Amniotic stem cell (primary cell): ENCODE measurements around the gene THSD1.

ENCODE experiments used
- DNase-seq: peaks from one replicate; lab custom pipeline; 2025; lab: John Stamatoyannopoulos, UW

THSD1 gene

GRCh38 chr13:52405767-52406494, at the start of gene THSD1:
Gene THSD1, minus strand, starts transcription at chr13:52406172. Its CDS starts 3,572 bp downstream, at chr13:52402600.
- DNase-seq: no peak

- DNase-seq: peak; percentile 28
Measured at GRCh38 chr13:52455677-52456041, 49.7 kb upstream of the THSD1 start.

- DNase-seq: peak; percentile 87
Measured at GRCh38 chr13:52454820-52455676, 49.1 kb upstream of the THSD1 start, which contains the start of gene CKAP2. Gene CKAP2, plus strand, starts transcription at chr13:52455478. Its CDS starts 79 bp downstream, at chr13:52455557.

- DNase-seq: no peak
Measured at GRCh38 chr13:52454459-52454819, 48.5 kb upstream of the THSD1 start.

GRCh38 chr13:52452470-52452869, 46.5 kb upstream of the THSD1 start:
- DNase-seq: no peak

GRCh38 chr13:52451135-52451804, 45.3 kb upstream of the THSD1 start:
- DNase-seq: no peak

GRCh38 chr13:52450793-52451116, 44.8 kb upstream of the THSD1 start:
- DNase-seq: no peak

GRCh38 chr13:52450012-52450792, 44.2 kb upstream of the THSD1 start, which contains the start of gene VPS36:
Gene VPS36, minus strand, starts transcription at chr13:52450634. Its CDS starts 40 bp downstream, at chr13:52450594.
- DNase-seq: peak; percentile 84

- DNase-seq: no peak
Measured at GRCh38 chr13:52449331-52450011, 43.5 kb upstream of the THSD1 start.

GRCh38 chr13:52447815-52448552, 42.0 kb upstream of the THSD1 start:
- no peak for DNase-seq

GRCh38 chr13:52447354-52447753, 41.4 kb upstream of the THSD1 start:
- no peak for DNase-seq

GRCh38 chr13:52446265-52446664, 40.3 kb upstream of the THSD1 start:
- DNase-seq: no peak

GRCh38 chr13:52432456-52432855, 26.5 kb upstream of the THSD1 start:
- no peak for DNase-seq

GRCh38 chr13:52428295-52428694, 22.3 kb upstream of the THSD1 start:
- no peak for DNase-seq

- no peak for DNase-seq
Measured at GRCh38 chr13:52421216-52421615, 15.2 kb upstream of the THSD1 start.

- no peak for DNase-seq
Measured at GRCh38 chr13:52419080-52419479, 13.1 kb upstream of the THSD1 start.

GRCh38 chr13:52414963-52415362, 9.0 kb upstream of the THSD1 start:
- no peak for DNase-seq

- DNase-seq: no peak
Measured at GRCh38 chr13:52414051-52414450, 8.1 kb upstream of the THSD1 start.

GRCh38 chr13:52412128-52412527, 6.2 kb upstream of the THSD1 start:
- DNase-seq: no peak

- no peak for DNase-seq
Measured at GRCh38 chr13:52411629-52412028, 5.7 kb upstream of the THSD1 start.
